HT1080 (cell line): ENCODE data around the gene NXN. TPM values are rescaled to one million over a fixed set of nuclear protein-coding genes. Genes with fewer than 3 reads are reported as not detected.
"Not testable (repeated sequence)": the region's sequence is repeated elsewhere in the genome, so short reads cannot be mapped to it uniquely, and the experiment has no call there.

Source experiments
- DNase-seq: peaks from one replicate; pipeline ENCODE4 v3.0.0-alpha.2; 2015; ENCODE audit warnings: low read depth
- total RNA-seq: library from RNA; depleted of rRNA; stranded (reverse); fragments of >200 nt; shearing (Covaris generic); gene quantifications from 2 replicates; pipeline ENCODE4 v1.2.3, GENCODE V29; 2014

Gene NXN
- total RNA-seq, 1 experiment from 2014 or later, result 3.5 TPM

DNA sequence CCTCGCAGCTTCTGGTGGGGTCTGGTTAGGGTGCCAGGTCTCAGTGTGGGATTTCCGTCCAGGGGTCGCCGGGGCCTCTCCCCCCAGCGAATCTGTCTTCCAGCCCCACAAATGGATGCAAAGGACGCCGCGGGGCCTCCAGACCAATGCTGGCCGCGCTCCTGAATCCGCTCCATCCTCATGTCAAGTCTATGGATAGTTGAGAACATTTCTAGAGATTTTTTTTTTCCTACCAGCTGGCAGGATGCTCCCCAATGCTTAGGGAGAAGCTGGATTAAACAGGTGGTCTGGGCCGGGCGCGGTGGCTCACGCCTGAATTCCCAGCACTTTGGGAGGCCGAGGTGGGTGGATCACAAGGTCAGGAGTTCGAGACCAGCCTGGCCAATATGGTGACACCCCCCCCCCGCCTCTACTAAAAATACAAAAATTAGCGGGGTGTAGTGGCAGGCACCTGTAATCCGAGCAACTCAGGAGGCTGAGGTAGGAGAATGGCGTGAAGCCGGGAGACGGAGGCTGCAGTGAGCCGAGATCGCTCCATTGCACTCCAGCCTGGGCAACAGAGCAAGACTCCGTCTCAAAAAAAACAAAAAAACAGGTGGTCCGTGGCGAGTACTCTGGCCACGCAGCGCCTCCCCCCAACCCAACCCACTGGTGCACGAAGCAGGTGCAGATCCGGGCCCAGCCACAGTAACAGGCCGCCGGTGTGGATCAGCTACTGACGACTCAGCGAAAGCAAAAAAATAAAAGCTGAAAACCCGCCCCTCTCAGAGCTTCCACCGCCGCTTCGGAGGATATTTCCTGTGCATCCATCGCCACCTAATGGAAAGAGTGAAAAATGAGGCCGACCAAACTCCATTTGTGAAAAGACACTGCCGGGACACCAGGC lies 1.1 kb upstream of the NXN start:
- peak; percentile 70 for DNase-seq

DNA sequence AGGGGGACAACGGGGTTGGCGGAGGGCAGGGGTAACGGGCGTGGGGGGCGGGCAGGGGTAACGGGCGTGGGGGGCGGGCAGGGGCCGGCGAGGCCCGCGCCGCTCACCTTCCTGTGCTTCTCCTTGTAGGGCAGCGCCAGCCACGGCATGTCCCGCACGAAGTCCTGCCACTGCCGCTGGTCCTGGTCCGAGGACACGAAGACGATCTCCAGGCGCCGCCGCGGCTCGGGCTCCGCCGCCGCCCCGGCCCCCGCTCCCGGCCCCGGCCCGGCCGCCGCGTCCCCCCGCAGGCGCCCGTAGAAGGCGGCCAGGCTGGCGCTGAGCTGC lies 401 bp downstream of the NXN start:
- DNase-seq, result no peak

DNA sequence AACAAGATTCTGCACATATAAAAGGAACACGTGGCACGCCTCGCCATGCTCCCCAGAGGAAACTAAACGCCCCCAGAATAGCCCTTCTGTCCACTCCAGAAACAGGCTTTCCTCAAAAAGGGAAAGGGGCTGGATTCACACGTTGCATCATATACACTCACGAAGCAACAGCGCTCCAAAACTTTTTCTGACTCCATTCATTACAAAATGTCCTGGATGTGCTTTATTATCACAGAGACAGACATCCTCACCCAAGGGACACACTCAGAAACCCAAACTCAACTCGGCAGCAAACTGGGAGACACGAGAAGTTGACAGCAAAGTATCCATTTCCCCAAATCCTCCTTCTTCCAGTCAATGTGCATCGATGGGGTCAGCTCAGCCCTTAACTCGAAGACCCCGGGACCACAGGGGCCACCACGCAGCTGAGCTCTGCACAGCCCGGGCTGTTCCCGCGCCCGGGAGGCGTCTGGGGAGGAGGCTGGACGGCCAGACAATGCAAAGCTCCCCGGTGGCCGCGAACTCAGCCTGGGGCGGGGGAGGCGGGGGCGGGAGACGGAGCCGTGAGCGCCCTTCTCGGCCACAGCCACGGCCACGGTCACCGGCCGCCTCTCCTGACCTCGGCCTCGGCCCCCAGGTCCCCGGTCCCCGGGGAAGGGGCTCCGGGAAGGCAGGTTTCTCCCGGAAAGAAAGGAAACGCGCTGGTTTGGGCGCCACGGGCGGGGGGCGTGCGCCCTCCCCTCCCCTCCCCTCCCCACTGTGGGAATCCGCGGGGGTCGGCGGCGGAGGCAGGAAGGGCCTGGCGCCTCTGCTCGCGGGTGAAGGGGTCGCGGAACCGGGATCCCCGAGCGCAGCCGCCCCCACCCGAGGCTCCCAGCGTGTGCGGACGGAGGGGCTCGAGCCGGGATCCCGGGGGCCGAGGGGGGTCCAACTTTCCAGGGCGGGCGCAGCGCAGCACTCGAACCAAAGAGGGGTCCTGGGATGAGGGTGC lies 1.2 kb downstream of the NXN start:
- DNase-seq, result no peak

DNA sequence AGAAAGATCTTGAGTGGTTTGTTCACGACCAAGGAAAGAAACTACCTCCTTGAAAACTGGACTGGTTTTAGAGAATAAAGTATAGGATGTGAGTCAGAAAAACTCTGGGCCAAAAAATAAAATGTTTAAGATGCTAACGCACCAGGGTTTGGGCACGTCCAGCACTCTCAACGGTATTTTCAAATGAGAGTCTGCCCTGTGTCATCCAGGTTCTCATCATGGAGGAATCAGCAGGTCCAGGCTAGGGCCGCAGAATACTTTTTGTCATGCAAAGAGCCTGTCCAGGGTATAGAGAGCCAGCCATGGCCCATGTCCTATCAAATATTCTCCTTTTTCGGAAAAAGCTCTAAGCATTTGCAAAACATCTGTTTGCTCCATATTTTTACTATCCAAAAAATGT lies 2.4 kb downstream of the NXN start:
- DNase-seq, result no peak

DNA sequence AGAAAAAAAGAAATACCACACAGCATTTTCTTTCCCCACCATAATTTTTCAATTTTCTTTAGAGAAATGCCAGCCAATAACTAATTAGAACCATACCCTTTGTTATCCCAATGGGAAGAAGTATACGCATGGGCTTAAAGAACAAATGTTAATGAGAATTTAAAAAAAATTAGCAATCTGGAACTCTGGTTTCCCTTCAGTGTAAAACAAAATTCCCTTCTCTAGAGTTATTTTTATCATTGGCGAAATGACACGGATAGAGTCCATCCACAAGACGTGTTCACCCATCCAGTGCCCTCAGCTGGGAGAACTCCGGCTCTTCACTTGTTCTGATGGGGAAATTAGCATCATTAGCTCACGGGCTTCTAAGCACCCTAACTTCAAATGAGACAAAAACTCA lies 3.3 kb downstream of the NXN start:
- no peak for DNase-seq

- DNase-seq, result no peak
Observed at GRCh38 chr17:975371-975915, 4.1 kb downstream of the NXN start.

GRCh38 chr17:974778-975177 lies 4.8 kb downstream of the NXN start:
- DNase-seq, result not testable (repeated sequence)

- DNase-seq, result no peak
Observed at GRCh38 chr17:973053-973452, 6.5 kb downstream of the NXN start.

DNA sequence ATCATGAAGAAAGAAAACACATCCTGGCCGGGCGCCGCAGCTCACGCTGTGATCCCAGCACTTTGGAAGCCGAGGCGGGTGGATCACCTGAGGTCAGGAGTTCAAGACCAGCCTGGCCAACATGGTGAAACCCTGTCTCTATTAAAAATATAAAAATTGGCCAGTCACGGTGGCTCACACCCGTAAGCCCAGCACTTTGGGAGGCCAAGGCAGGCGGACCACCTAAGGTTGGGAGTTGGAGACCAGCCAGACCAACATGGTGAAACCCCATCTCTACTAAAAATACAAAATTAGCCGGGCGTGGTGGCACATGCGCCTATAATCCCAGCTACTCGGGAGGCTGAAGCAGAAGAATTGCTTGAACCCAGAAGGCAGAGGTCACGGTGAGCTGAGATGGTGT lies 7.7 kb downstream of the NXN start:
- DNase-seq, result not testable (repeated sequence)

DNA sequence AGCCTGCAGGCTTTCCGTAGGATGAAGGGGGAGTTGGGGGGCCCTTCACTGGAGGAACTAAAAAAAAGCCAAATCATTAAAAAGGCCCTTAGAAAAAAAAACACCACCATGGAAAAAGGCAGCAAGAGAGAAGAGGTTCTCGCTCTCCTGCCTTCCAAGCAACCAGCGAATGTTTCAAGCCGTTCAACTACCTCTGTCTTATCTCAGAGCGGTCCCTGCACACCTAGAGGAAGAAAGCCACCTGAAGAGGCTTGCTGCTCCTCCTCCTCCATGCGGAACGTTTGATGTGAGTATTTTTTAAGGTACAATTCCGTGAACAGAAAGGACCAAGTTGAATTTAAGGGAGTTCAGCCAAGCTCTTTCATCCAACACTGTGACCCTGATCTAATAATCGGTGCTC lies 9.2 kb downstream of the NXN start:
- no peak for DNase-seq

DNA sequence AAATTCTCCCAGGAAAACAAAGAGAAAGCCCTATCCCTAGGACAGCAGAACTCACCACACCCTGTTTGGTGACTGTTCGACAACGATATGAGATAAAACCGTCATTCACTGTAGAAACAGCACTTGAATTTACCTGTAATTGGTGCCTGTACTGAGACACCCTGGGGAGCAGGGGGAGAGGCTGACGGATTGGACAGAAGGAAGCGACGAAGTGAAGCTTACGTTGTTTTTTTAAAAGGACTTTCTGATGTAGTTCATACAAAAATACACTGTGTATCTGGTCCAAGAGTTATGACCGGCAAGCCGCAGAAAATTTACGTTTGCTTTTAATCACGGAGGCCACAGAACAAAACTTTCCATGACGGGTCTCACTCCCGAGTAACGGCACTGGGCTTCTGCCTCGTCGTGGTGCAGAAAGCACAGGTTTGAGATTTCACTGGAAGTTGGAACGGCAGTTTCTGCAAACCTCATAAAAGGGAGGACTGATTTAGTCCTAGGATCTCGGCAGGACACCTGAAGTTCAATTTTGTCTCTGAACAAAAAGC lies 9.7 kb downstream of the NXN start:
- DNase-seq, result no peak

- no peak for DNase-seq
Observed at GRCh38 chr17:968812-969730, 10.5 kb downstream of the NXN start.

DNA sequence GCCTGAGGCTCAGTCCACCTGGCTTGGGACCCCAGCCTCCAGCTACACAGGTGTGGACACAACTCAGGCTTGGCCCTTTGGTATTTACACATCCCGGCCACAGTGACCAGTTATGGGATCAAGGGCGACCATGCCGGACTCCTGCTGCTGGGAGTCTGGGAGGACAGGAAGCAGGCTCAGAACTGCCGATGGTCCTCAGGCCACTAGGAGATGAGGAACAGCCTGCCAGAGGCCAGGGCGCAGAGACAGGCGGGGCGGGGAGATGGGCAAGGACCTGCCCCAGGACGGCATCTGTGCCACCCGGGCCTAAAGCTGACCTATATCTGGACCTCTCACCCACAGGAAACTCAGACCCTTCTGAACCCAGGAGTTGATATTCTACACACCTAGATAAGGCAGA lies 12.5 kb downstream of the NXN start:
- DNase-seq, result no peak

DNA sequence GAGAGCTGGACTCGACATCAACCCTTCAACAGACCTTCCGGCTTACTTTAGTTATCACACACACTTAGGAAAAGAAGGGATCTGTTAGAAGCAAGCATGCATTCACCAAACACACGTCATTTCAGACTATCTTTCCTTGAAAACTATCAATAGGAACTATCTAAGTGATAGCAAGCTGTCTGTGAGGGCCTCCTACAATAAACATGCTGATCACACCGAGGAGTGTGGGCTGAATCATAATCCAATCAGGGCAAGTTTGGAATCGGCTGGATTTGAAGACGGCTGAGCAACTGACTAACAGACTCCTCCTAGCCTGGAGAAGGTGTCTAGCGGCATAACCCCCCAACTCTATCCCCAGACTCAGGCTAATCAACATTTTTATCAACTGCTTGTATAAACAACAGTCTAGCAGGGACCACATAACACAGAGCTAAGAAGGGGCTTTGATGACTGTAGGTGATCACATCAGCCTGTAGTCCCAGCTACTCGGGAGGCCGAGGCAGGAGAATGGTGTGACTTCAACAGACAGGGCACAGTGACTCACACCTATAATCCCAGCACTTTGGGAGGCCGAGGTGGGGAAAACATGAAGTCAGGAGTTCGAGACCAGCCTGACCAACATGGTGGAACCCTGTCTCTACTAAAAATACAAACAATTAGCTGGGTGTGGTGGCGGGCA lies 14.1 kb downstream of the NXN start:
- no peak for DNase-seq

DNA sequence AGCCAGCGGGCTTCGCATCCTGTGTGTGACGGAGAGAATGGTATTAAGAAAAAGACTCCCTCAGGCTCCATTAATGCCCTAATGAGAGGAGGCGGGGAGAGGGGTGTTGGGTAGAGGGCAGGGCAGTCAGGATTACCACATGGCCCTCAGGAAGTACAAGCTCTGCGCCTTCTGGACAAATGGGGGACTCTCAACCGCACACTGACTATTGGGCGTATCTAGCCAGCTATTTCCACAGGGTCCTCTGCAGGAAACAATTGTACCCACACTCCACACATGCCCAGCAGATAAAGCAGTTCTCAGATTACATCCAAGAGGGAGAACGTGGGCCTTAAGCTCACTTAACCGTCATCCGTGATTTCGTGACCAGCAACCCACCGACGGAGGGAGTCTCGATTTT lies 14.7 kb downstream of the NXN start:
- DNase-seq, result no peak

- no peak for DNase-seq
Observed at GRCh38 chr17:962670-963069, 16.9 kb downstream of the NXN start.

DNA sequence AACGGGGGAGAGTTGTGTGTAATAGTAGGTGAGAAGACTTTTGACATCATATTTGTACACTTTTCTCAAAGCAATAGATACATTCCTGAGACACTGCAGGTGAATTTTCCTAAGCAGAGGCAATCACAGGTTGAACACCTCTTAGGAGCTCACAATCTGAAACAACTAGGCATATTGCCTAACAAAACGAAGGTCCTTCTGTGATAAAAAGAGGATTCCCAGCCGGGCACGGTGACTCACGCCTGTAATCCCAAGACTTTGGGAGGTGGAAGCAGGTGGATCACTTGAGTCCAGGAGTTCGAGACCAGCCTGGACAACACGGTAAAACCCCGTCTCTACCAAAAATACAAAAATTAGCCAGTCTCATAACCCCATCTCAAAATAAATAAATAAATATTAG lies 17.4 kb downstream of the NXN start:
- no peak for DNase-seq

DNA sequence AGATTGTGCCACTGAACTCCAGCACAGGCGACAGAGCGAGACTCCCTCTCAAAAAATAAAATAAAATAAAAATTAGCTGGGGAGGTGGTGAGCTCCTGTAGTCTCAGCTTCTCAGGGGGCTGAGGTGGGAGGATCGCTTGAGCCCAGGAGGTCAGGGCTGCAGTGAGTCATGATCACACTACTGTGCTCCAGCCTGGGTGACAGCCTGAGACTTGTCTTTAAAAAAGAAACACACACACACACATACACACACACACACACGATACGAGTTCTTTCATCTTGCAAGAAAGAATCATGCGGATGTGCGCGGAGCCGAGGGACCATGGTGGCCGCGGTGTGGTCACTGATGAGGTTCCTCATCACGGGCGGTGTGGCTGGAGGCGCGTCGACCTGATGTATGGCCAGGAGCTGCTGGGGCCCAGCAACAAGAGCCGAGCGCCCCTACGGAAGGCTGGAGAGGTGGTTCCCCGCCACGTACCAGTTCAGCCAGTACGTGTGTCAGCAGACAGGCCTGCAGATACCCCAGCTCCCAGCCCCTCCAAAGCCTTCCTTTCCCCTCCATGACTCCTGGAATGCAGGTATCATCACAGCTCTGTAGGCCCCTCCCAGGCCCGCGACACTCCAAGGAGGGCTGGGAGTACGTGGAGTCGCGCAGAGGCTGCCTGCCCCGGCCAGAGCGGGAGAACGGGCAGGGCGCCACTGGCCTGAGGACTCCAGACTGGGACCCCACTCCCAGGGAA lies 20.7 kb downstream of the NXN start:
- no peak for DNase-seq

DNA sequence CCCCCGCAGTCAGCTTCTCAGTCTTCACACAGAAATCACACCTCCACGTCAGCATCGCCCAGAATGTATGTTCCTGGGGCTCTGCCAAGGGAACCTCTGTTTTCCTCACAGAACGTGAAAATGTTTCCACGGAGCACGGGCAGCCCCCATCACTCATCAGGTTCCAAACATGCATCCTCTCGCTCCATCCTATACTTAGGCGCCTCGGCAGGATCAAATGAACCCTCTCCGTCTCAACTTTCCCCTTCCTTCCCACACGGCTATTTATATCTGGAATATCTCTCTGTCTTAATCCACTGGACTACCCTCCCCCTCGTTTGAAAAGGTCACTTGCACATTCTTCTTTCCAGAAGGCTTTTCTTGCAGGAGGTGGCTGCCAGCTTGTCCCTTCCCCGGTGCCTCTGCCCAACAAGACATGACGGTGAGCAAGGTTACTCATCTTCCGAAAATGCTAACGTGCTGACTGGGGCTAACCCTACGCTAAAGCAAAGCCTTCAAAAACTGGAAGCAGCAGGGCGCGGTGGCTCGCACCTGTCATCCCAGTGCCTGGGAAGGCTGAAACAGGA lies 21.6 kb downstream of the NXN start:
- DNase-seq, result no peak
